Osteoblast (primary cell): Measurements from ENCODE around the gene ZSCAN23. TPM values are rescaled to one million over a fixed set of nuclear protein-coding genes. Genes with fewer than 3 reads are reported as not detected.
"Not testable (repeated sequence)": the region's sequence is repeated elsewhere in the genome, so short reads cannot be mapped to it uniquely, and the experiment has no call there.

ENCODE experiments used
- DNase-seq: peaks from one replicate; pipeline ENCODE4 v3.0.0; 2011; ENCODE audit warnings: low spot score, mixed read lengths; ENCODE audit not compliant: insufficient read length; ENCODE audit errors: missing footprints
- H2AFZ ChIP-seq: 2 replicates; pipeline ENCODE4 v1.6.0; 2011; ENCODE audit warnings: mild to moderate bottlenecking, low read length
- H3K27ac ChIP-seq: 2 replicates; pipeline ENCODE4 v1.5.1; 2011; ENCODE audit warnings: mild to moderate bottlenecking, low read depth, low read length, moderate library complexity
- H3K27me3 ChIP-seq: 2 replicates; pipeline ENCODE4 v1.6.0; 2012; ENCODE audit warnings: mild to moderate bottlenecking, control low read depth, inconsistent platforms, low read length, moderate library complexity; ENCODE audit not compliant: insufficient read depth
- H3K36me3 ChIP-seq: 2 replicates; pipeline ENCODE4 v1.5.1; 2011; ENCODE audit warnings: mild to moderate bottlenecking, low read length, control low read depth, moderate library complexity; ENCODE audit not compliant: insufficient read depth
- H3K4me1 ChIP-seq: 2 replicates; pipeline ENCODE4 v1.5.1; 2011; ENCODE audit warnings: mild to moderate bottlenecking, low read length, control low read depth, moderate library complexity; ENCODE audit not compliant: insufficient read depth
- H3K4me2 ChIP-seq: 2 replicates; pipeline ENCODE4 v1.6.0; 2011; ENCODE audit warnings: mild to moderate bottlenecking, low read length; ENCODE audit not compliant: insufficient read depth
- H3K4me3 ChIP-seq: fragments of 200-600 bp; sonication (generic); 3 replicates; pipeline ENCODE4 v1.5.1; 2012; ENCODE audit warnings: mild to moderate bottlenecking, low read length, inconsistent platforms; ENCODE audit not compliant: insufficient read depth
- H3K79me2 ChIP-seq: 2 replicates; pipeline ENCODE4 v1.6.0; 2012; ENCODE audit warnings: mild to moderate bottlenecking, low read length, control low read depth, inconsistent platforms; ENCODE audit not compliant: insufficient read depth
- H3K9me3 ChIP-seq: 2 replicates; pipeline ENCODE4 v1.5.1; 2011; ENCODE audit warnings: low read depth, low read length, control low read depth
- H4K20me1 ChIP-seq: 2 replicates; pipeline ENCODE4 v1.6.0; 2012; ENCODE audit warnings: mild to moderate bottlenecking, low read length, control low read depth; ENCODE audit not compliant: insufficient read depth
- CTCF ChIP-seq: IDR thresholded peaks from 2 replicates; pipeline ENCODE4 v1.5.1; 2011; ENCODE audit warnings: mild to moderate bottlenecking, low read depth, low read length, moderate library complexity; ENCODE audit errors: extremely low read depth
- total RNA-seq: library from RNA; depleted of rRNA; stranded (reverse); fragments of >200 nt; gene quantifications from 2 replicates; pipeline ENCODE4 v1.2.3, GENCODE V29; 2012

Gene ZSCAN23
- total RNA-seq, 1 donor = 6.9 TPM

- H2AFZ ChIP-seq = no peak overlapping the region
- no peaks in the 10 kb centered on the region for H4K20me1 ChIP-seq
- H3K36me3 ChIP-seq = no peaks in the 10 kb centered on the region
- no peak overlapping the region for H3K27ac ChIP-seq
- H3K27me3 ChIP-seq = no peaks in the 10 kb centered on the region
- no peak for TF ChIP-seq CTCF
- H3K79me2 ChIP-seq = no peaks in the 10 kb centered on the region
- no peak for DNase-seq
- H3K4me1 ChIP-seq = no peaks in the 10 kb centered on the region
- no peak overlapping the region for H3K4me2 ChIP-seq
- H3K4me3 ChIP-seq = no peak overlapping the region
- no peaks in the 10 kb centered on the region for H3K9me3 ChIP-seq
Observed at GRCh38 chr6:28468056-28468455, 24.8 kb upstream of the ZSCAN23 start.

- Histone ChIP-seq H3K36me3 (no peaks in the 10 kb centered on the region), H3K9me3 (no peaks in the 10 kb centered on the region), H2AFZ (no peak overlapping the region), H4K20me1 (no peaks in the 10 kb centered on the region), H3K4me3 (no peak overlapping the region), H3K4me1 (no peaks in the 10 kb centered on the region), H3K79me2 (no peaks in the 10 kb centered on the region), H3K27me3 (no peaks in the 10 kb centered on the region), H3K27ac (no peak overlapping the region), H3K4me2 (no peak overlapping the region)
- DNase-seq = no peak
- no peak for TF ChIP-seq CTCF
Observed at GRCh38 chr6:28462401-28462800, 19.1 kb upstream of the ZSCAN23 start.

- Histone ChIP-seq H4K20me1 (no peaks in the 10 kb centered on the region), H3K27me3 (no peaks in the 10 kb centered on the region), H3K36me3 (no peaks in the 10 kb centered on the region), H2AFZ (no peak overlapping the region), H3K4me3 (no peak overlapping the region), H3K4me1 (no peaks in the 10 kb centered on the region), H3K27ac (no peak overlapping the region), H3K9me3 (no peaks in the 10 kb centered on the region), H3K4me2 (no peak overlapping the region), H3K79me2 (no peaks in the 10 kb centered on the region)
- TF ChIP-seq CTCF = no peak
- no peak for DNase-seq
Observed at GRCh38 chr6:28458568-28458967, 15.3 kb upstream of the ZSCAN23 start.

- H3K79me2 ChIP-seq = no peaks in the 10 kb centered on the region
- H3K9me3 ChIP-seq = no peaks in the 10 kb centered on the region
- TF ChIP-seq CTCF = no peak
- H2AFZ ChIP-seq = no peak overlapping the region
- H3K4me2 ChIP-seq = no peak overlapping the region
- no peak for DNase-seq
- H3K27ac ChIP-seq = no peak overlapping the region
- no peaks in the 10 kb centered on the region for H4K20me1 ChIP-seq
- no peaks in the 10 kb centered on the region for H3K36me3 ChIP-seq
- no peak overlapping the region for H3K4me3 ChIP-seq
- H3K4me1 ChIP-seq = no peaks in the 10 kb centered on the region
- no peaks in the 10 kb centered on the region for H3K27me3 ChIP-seq
Observed at GRCh38 chr6:28449056-28449455, 5.8 kb upstream of the ZSCAN23 start.

- H3K9me3 ChIP-seq, H3K27ac ChIP-seq: not testable (repeated sequence)
- peak overlapping the region; percentile 88 for H2AFZ ChIP-seq
Observed at GRCh38 chr6:28447512-28447906, 4.2 kb upstream of the ZSCAN23 start.

More at GRCh38 chr6:28447512-28447906, 4.2 kb upstream of the ZSCAN23 start:
- Histone ChIP-seq H3K4me2 (peak overlapping the region; percentile 75), H3K4me3 (peak overlapping the region; percentile 70)
- not testable (repeated sequence) for H3K27me3 ChIP-seq, H3K4me1 ChIP-seq, DNase-seq, H3K36me3 ChIP-seq, H3K79me2 ChIP-seq, H4K20me1 ChIP-seq
